ENCODE results near the gene DLG4.
A peak's percentile ranks its signal among the peaks of the same experiment; 100 is the strongest.

Gene DLG4

GRCh38 chr17:7241090-7241733, 21.6 kb upstream of the DLG4 start:
- H3K4me1 Mint-ChIP-seq, result peaks cover 35% of the 10 kb centered on the region
- peak overlapping the region; percentile 100 for H3K27ac Mint-ChIP-seq
- DNase-seq (ENCODE audit: low spot score in 2 of 2) (no peak), ATAC-seq (ENCODE audit: low read depth) (no peak)
- H3K27me3 Mint-ChIP-seq, result no peaks in the 10 kb centered on the region
- peak overlapping the region; percentile 100 for H3K4me3 Mint-ChIP-seq
- no peaks in the 10 kb centered on the region for H3K9me3 Mint-ChIP-seq
- H3K36me3 Mint-ChIP-seq, result peaks cover 22% of the 10 kb centered on the region

GRCh38 chr17:7240375-7240774, 20.7 kb upstream of the DLG4 start:
- peak overlapping the region; percentile 100 for H3K4me3 Mint-ChIP-seq
- H3K4me1 Mint-ChIP-seq, result peaks cover 42% of the 10 kb centered on the region
- H3K27me3 Mint-ChIP-seq, result no peaks in the 10 kb centered on the region
- H3K9me3 Mint-ChIP-seq, result no peaks in the 10 kb centered on the region
- peak overlapping the region; percentile 100 for H3K27ac Mint-ChIP-seq
- DNase-seq (ENCODE audit: low spot score in 2 of 2) (no peak), ATAC-seq (ENCODE audit: low read depth) (no peak)
- H3K36me3 Mint-ChIP-seq, result peaks cover 22% of the 10 kb centered on the region

GRCh38 chr17:7239091-7240027, 19.7 kb upstream of the DLG4 start, which contains the start of gene PHF23:
Gene PHF23, minus strand, starts transcription at chr17:7239457. Its CDS starts 178 bp downstream, at chr17:7239279.
- peak within 1 kb of the TSS; percentile 100 for H3K4me3 Mint-ChIP-seq
- ATAC-seq (ENCODE audit: low read depth), result peak; percentile 60
- H3K4me1 Mint-ChIP-seq, result peaks cover 49% of the 10 kb centered on the region
- H3K27ac Mint-ChIP-seq, result peak within 1 kb of the TSS; percentile 100
- H3K9me3 Mint-ChIP-seq, result no peaks in the 10 kb centered on the region
- DNase-seq (ENCODE audit: low spot score in 2 of 2), result peak; percentile 80 to 87
- H3K36me3 Mint-ChIP-seq, result peaks cover 23% of the 10 kb centered on the region
- H3K27me3 Mint-ChIP-seq, result no peaks in the 10 kb centered on the region

DNA sequence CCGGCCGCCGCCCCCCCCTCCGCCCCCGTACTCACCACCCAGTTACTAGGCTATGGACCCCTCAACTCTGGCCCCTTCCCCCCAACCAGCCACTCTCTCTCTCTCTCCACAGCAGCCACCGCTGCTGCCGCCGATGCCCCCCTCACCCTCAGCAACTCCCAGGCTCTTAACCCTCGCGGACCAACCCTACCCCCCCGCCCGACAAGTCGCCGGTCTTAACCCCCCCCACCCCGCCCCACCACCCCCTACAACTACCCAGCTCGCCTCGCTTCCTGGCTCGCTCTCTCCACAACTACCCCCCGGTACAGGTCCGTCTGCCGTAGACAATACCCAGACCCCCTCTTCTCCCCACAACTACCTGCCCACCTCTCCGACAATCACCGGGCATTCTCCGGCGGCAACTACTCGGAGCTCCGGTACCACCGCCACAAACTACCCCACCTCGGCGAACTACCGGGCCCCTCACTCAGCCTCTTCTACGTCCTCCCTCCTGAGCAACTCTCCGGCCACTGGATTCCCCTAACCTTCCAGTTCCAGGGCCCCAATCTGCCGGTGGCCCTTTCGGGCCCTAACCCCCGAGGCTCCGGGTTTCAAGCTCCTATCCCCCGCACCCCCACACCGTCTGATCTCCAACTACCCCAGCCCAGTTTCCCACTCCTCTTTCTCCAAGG, 18.9 kb upstream of the DLG4 start:
- Mint-ChIP-seq H3K27ac (peak overlapping the region; percentile 100), H3K36me3 (peaks cover 23% of the 10 kb centered on the region), H3K4me3 (peak overlapping the region; percentile 100), H3K27me3 (no peaks in the 10 kb centered on the region), H3K9me3 (no peaks in the 10 kb centered on the region), H3K4me1 (peaks cover 53% of the 10 kb centered on the region)
- DNase-seq (ENCODE audit: low spot score in 2 of 2) (no peak), ATAC-seq (ENCODE audit: low read depth) (no peak)

DNA sequence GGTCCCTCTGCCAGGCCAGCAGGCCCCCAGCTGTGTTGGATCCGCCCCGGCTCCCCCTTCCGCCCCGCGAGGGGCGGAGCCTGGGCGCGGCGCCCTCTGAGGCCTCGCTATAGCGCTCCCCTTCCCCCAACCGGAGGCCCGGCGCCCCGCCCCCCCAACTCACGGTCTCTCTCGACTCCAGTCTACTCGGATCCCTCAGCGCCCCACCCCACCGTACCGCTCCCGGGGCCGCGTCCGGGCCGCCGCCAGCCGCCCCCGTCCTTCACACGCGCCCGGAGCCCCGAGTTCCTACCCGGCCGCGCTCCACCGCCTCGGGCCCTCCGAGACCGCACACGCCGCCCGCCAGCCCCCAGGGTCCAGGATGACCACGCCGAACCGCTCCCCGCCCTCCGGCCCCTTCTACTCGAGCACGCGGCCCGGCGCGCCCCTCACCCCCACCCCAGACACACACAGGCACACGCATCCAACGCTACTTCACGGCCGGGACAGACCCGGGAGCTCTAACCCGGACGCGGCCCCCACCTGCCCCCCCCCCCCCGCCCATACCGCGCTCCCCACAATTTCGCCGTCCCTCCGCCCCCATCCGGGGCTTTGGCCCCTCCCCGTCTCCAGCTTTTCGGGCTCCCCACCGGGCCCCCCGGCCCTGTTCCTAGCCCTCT, 18.3 kb upstream of the DLG4 start:
- Mint-ChIP-seq H3K27ac (peak overlapping the region; percentile 100), H3K36me3 (peaks cover 24% of the 10 kb centered on the region), H3K4me1 (peaks cover 54% of the 10 kb centered on the region), H3K4me3 (peak overlapping the region; percentile 100), H3K27me3 (no peaks in the 10 kb centered on the region), H3K9me3 (no peaks in the 10 kb centered on the region)
- peak; percentile 31 for ATAC-seq (ENCODE audit: low read depth)
- DNase-seq (ENCODE audit: low spot score in 2 of 2), result peak; percentile 67 to 68

DNA sequence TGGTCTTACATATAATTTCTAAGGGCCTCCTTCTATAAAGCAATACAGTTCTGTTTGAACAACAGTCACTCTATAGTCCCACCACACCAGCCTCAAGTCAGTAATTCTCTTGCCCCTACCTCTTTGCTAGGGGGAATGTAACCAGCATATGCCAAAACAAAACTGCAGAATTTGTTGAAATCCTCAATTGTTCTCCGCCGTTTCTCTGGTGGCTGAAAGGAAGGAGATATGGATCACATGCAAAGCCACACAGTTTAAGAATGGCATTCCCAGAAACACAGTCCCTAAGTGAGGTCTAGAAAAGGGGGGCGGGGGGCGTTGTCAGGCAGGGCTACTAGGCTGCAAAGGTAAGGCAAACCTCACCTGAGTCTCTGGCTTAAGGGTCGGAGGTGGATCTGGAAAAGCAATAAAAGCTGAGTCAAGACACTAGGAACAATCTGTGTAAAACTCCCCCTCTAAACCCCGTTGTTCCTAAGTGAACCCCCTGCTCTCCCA, 17.7 kb upstream of the DLG4 start:
- Mint-ChIP-seq H3K27ac (peak overlapping the region; percentile 100), H3K27me3 (no peaks in the 10 kb centered on the region), H3K4me3 (peak overlapping the region; percentile 100), H3K36me3 (peaks cover 24% of the 10 kb centered on the region), H3K4me1 (peaks cover 54% of the 10 kb centered on the region), H3K9me3 (no peaks in the 10 kb centered on the region)
- ATAC-seq (ENCODE audit: low read depth) (no peak), DNase-seq (ENCODE audit: low spot score in 2 of 2) (no peak)

DNA sequence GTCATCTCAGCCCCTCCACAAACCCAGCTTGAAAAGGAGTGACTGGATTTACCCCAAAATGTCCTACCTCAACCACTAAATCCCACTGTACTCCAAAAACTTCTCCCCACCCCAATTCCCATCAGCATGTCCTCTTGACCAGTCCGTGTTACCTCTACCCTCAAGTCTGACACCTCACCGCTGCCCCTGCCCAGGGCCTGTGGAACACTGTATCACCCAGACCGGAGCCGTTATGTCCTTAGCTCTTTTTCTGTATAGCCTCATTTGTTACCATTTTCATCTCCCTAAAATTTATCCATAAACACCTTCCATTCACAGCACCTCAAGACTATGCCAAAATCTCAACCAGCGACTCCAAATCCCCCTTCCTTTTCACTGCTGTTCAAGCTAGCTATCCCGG, 17.2 kb upstream of the DLG4 start:
- Mint-ChIP-seq H3K27me3 (no peaks in the 10 kb centered on the region), H3K36me3 (peaks cover 23% of the 10 kb centered on the region), H3K4me1 (peaks cover 56% of the 10 kb centered on the region), H3K9me3 (no peaks in the 10 kb centered on the region), H3K27ac (peak overlapping the region; percentile 100), H3K4me3 (no peak overlapping the region)
- ATAC-seq (ENCODE audit: low read depth) (no peak), DNase-seq (ENCODE audit: low spot score in 2 of 2) (no peak)

DNA sequence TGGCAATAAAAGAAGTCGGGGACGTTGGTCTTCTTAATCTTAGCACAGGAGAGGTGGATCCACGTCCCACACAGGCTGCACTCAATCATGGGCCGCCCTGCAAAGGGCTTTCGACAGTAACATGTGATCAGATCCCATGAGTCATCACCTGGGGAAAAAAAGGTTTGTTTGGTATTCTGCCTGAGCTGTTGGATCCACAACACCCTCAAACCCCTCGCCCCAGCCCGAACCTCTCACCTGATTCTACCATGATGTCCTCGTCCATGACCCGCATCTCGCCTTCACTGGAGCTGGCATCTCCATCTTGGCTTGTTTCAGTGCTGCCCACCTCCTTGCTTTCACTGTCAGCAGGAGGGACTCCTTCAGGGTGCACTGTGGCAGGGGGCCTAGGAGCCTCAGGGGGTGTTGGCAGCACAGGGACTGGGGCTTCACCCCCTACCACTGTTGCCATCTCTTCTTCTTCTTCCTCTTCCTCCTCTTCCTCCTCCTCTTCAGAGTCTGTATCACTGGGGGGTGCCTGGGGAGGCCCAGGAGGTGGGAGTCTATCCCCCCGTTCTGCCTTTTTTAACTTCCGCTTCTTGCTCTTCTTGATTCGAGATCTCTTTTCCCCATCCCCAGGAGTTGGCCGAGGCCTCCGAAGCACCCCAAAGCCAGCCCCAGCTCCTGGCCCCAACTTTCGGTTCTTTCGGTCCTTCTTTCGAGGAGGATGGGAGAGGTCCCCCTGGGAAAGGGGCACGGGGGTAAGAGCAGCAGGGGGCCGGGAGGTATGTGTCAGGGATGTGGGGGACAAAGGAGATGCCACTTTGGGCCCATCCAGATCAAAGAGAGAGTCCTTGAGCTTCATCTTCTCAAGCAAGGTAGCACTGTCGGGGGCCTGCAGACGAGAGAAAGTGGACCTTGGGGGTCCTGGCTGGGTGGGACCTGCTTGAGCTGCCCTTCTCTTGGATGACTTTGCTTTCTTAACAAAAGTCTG, 16.3 kb upstream of the DLG4 start:
- peaks cover 19% of the 10 kb centered on the region for H3K36me3 Mint-ChIP-seq
- H3K27me3 Mint-ChIP-seq, result no peaks in the 10 kb centered on the region
- DNase-seq (ENCODE audit: low spot score in 2 of 2) (no peak), ATAC-seq (ENCODE audit: low read depth) (no peak)
- H3K27ac Mint-ChIP-seq, result peak overlapping the region; percentile 25
- H3K4me3 Mint-ChIP-seq, result peak overlapping the region; percentile 15
- peaks cover 47% of the 10 kb centered on the region for H3K4me1 Mint-ChIP-seq
- H3K9me3 Mint-ChIP-seq, result no peaks in the 10 kb centered on the region

DNA sequence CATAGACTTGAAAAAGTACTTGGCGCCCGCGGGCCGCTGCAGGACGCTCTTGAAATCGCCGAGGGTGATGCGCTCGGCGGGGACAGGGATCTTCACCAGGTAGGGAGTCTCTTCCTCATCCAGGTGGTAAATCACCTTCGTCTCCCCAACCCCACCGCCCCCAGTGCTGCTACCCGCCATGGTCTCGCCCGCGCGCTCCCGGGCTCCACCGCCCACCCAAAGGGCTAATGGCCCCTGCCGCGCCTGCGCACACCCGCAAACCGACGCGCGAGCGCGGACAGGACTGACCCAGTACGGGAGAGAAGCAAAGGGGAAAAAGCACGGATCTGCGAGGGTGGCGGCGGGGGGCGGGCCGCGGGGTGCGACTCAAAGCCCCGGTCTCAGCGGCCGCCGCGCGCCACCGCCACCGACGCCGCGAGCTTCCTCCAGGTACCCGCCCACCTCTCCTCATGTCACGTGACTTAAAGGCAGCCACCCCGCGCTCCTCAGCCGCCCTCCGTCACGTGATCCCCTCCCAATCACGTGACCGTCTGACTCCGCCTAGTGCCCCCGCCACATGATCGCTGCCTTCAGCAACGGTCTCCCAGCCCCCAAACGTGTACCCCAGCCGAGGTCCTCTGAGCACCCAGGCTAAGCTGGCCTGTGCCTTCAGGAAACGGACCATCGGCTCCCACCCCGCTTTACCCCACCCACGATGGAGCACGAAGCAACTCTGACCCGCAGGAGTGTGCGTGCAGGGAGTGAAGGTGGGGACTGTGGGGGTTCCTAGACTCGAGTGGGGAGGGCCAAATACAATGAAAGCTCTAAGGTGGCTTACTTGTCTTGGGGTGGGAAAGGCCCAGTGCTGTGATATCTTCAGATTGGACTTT, 14.7 kb upstream of the DLG4 start, which contains the start of gene DVL2:
Gene DVL2 (minus strand): TSS at position 435 of the 869 bp plus-strand sequence. CDS start 255 bp downstream, at position 180.
- peak within 1 kb of the TSS; percentile 89 for H3K27ac Mint-ChIP-seq
- H3K4me3 Mint-ChIP-seq, result peak within 1 kb of the TSS; percentile 86
- no peaks in the 10 kb centered on the region for H3K27me3 Mint-ChIP-seq
- H3K4me1 Mint-ChIP-seq, result peaks cover 35% of the 10 kb centered on the region
- peaks cover 17% of the 10 kb centered on the region for H3K36me3 Mint-ChIP-seq
- peak; percentile 88 to 93 for DNase-seq (ENCODE audit: low spot score in 2 of 2)
- no peaks in the 10 kb centered on the region for H3K9me3 Mint-ChIP-seq
- peak; percentile 67 for ATAC-seq (ENCODE audit: low read depth)

DNA sequence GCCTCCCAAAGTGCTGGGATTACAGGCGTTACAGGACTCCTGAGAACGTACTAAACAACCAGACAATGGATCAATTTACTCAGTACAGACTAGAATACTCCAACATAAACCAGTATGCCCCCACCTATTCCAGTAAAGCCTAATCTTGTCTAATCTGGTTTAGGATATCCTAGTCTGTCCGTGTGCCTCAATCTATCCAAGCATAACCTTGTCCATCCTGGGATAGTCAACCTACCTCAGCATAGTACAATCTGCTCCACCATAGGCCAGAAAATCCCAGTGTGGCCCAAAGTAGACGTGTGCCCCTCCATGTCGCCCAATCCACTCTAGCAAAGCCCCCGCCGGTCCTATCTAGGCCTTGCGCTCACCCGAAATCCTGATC, 14.1 kb upstream of the DLG4 start:
- ATAC-seq (ENCODE audit: low read depth) (no peak), DNase-seq (ENCODE audit: low spot score in 2 of 2) (no peak)
- peaks cover 35% of the 10 kb centered on the region for H3K4me1 Mint-ChIP-seq
- peak overlapping the region; percentile 89 for H3K27ac Mint-ChIP-seq
- H3K9me3 Mint-ChIP-seq, result no peaks in the 10 kb centered on the region
- no peaks in the 10 kb centered on the region for H3K27me3 Mint-ChIP-seq
- peak overlapping the region; percentile 86 for H3K4me3 Mint-ChIP-seq
- H3K36me3 Mint-ChIP-seq, result peaks cover 19% of the 10 kb centered on the region

DNA sequence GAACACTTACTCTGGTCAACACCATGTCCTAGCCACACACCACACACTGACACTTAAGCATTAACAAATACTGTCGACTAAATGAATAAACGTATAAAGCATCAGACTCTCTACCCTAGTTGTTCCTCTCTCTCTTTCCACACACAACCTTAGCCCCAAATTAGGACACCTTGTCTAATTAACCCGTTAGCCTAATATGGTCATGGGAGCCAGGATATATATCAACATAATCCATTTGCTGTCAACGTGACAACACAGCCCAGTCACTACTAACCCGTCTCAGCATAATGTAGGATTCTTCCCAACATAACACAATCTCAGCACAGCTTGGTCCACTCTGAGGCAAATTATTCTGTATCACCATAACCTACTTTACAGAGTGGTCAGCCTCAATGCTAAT, 12.5 kb upstream of the DLG4 start:
- no peak overlapping the region for H3K4me3 Mint-ChIP-seq
- no peak overlapping the region for H3K27ac Mint-ChIP-seq
- peaks cover 23% of the 10 kb centered on the region for H3K36me3 Mint-ChIP-seq
- ATAC-seq (ENCODE audit: low read depth) (no peak), DNase-seq (ENCODE audit: low spot score in 2 of 2) (no peak)
- peaks cover 33% of the 10 kb centered on the region for H3K4me1 Mint-ChIP-seq
- H3K9me3 Mint-ChIP-seq, result no peaks in the 10 kb centered on the region
- H3K27me3 Mint-ChIP-seq, result no peaks in the 10 kb centered on the region

GRCh38 chr17:7229504-7229903, 9.9 kb upstream of the DLG4 start:
- no peaks in the 10 kb centered on the region for H3K27me3 Mint-ChIP-seq
- no peaks in the 10 kb centered on the region for H3K9me3 Mint-ChIP-seq
- DNase-seq (ENCODE audit: low spot score in 2 of 2), result no peak
- no peak overlapping the region for H3K4me3 Mint-ChIP-seq
- ATAC-seq (ENCODE audit: low read depth), result no peak
- H3K36me3 Mint-ChIP-seq, result peaks cover 18% of the 10 kb centered on the region
- H3K4me1 Mint-ChIP-seq, result peaks cover 16% of the 10 kb centered on the region
- no peak overlapping the region for H3K27ac Mint-ChIP-seq

All from memory B cell (primary cell).